Measurements from ENCODE around the gene UROC1. TPM values are rescaled to one million over a fixed set of nuclear protein-coding genes. Genes with fewer than 3 reads are reported as not detected.
A peak's percentile ranks its signal among the peaks of the same experiment; 100 is the strongest.

Gene UROC1
- not detected for total RNA-seq

DNA sequence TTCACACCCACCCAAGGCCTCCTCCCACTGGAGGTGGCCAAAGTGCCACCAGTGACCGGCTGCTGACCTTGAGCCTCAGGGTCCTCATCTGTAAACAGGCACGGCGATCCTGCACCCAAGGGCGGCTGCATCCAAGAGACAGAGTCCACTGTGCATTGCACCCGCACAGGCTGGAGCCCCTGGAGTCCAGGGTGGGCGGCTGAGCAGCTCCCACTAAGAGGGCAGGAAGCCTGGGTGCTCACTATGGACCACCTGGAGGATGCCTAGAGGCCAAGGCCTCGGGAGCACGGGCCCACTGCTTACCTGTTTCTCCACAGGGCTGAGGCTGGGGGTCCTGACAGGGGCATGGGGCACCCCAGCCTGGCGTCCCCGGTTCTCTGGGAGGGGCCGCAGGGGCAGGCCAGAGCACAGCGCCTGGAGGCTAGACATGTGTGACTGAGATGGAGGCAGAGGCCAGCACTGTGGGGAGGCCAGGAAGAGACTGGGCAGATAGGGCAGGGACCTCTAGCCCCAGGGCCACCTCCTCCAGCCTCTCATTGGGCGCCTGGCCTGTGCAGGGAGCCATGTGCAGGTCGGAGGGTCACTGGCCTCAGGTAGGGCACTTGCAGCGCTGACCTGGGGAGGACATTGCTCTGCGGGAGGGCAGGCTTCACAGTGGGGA, at the start of gene UROC1:
Gene UROC1, minus strand, starts transcription at position 483 of the 661 bp plus-strand sequence. Its CDS starts 54 bp downstream, at position 429.
- no peaks in the 10 kb centered on the region for H3K9me3 ChIP-seq
- DNase-seq (ENCODE audit: low spot score) = no peak
- H3K27ac ChIP-seq = no peak within 1 kb of the TSS
- H3K4me3 ChIP-seq = no peak within 1 kb of the TSS
- no peaks in the 10 kb centered on the region for H3K36me3 ChIP-seq
- peaks cover 0 to 7% of the 10 kb centered on the region in 2 donors for H3K4me1 ChIP-seq
- H3K27me3 ChIP-seq = no peaks in the 10 kb centered on the region
- TF ChIP-seq, protein P1, sequence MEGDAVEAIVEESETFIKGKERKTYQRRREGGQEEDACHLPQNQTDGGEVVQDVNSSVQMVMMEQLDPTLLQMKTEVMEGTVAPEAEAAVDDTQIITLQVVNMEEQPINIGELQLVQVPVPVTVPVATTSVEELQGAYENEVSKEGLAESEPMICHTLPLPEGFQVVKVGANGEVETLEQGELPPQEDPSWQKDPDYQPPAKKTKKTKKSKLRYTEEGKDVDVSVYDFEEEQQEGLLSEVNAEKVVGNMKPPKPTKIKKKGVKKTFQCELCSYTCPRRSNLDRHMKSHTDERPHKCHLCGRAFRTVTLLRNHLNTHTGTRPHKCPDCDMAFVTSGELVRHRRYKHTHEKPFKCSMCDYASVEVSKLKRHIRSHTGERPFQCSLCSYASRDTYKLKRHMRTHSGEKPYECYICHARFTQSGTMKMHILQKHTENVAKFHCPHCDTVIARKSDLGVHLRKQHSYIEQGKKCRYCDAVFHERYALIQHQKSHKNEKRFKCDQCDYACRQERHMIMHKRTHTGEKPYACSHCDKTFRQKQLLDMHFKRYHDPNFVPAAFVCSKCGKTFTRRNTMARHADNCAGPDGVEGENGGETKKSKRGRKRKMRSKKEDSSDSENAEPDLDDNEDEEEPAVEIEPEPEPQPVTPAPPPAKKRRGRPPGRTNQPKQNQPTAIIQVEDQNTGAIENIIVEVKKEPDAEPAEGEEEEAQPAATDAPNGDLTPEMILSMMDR (IDR thresholded peaks at IDR 0.05) = no peak

DNA sequence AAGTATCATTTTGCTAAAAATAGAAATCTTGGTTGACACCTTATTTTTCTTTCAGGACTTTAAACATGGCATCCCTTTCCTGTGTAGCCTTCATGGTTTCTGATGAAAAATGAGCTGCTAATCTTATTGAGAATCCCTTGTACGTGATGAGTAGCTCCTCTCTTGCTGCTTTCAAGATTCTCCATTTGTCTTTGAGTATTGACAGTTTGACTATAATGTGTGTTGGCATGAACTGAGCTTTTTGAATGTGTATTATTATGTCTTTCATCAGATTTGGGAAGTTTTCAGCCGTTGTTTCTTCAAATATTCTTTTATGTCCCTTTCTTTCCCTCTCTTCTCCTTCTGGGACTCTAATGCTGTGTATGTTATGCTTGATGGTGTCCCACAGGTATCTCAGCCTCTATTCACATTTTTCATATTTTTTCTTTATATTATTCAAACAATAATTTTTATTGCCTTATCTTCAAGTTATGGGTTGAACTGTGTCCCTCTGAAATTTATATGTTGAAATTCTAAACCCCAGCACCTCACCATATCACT, 45.2 kb upstream of the UROC1 start:
- TF ChIP-seq, protein P1 (IDR thresholded peaks at IDR 0.05) = no peak
- no peak for DNase-seq (ENCODE audit: low spot score)
- H3K36me3 ChIP-seq = no peaks in the 10 kb centered on the region
- no peaks in the 10 kb centered on the region for H3K4me1 ChIP-seq
- no peaks in the 10 kb centered on the region for H3K27me3 ChIP-seq
- no peak overlapping the region for H3K4me3 ChIP-seq
- peaks cover 0 to 14% of the 10 kb centered on the region in 2 donors for H3K9me3 ChIP-seq
- H3K27ac ChIP-seq = no peak overlapping the region

DNA sequence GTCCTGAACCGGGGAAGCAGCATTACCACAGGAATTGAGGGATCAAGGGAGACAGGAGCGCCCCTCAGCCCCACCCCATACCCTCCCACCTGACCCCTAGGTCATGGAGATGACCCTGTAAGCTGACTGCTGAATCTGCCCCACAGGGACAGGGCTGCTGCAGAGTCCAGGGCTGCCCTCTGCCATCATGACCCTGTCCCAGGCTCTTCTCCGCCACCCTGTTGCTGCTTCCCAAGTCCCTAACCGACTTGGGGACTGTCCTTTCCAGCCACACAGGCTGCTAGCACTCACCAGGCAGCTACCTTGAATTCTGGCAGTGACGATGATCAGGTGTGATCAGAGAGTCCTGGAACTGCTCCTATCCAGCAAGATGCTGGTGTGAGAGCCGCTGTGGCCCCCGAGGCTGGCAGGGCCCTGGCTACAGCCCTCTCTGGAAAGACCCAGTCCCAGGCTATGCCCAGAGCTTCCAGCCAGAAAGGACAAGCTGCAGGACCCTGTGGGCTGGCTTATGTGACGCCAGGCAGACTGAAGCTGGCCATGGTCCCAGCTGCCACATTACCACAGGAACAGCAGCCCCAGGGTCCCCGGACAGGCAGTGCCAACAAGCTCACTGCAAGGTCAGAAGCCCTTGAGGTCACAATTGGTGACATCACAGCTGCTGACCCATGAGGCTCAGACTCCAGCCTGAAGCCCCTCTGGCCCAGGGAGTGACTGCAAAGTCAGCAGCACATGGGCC, 40.9 kb upstream of the UROC1 start, which contains the start of gene C3orf22:
Gene C3orf22, minus strand, starts transcription at position 597 of the 736 bp plus-strand sequence. CDS start 5,542 bp downstream, outside the sequence.
- H3K36me3 ChIP-seq = no peaks in the 10 kb centered on the region
- peak; percentile 52 for DNase-seq (ENCODE audit: low spot score)
- peaks cover 0 to 14% of the 10 kb centered on the region in 2 donors for H3K9me3 ChIP-seq
- H3K4me3 ChIP-seq = no peak within 1 kb of the TSS
- no peaks in the 10 kb centered on the region for H3K27me3 ChIP-seq
- no peaks in the 10 kb centered on the region for H3K4me1 ChIP-seq
- no peak within 1 kb of the TSS for H3K27ac ChIP-seq
- TF ChIP-seq, protein P1 (IDR thresholded peaks at IDR 0.05) = no peak

DNA sequence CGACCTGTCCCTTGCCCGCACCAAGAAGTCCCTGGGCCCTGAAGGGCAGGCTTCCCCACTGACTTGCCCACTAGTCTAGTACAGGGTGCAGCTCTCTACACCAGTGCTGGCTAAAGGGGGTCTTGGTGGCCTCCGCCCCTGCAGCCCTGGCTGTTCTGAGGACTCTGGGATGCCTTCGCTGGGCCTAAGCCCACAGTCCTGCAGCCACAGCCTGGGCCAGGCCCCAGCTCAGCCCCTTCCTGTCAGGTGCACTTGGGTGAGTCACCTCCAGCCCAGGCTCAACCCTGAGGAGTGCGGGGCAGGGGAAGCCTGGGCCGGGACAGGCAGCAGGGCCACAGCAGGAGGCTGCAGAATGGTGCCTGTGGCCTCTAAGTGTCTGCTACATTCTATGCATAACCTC, 40.2 kb upstream of the UROC1 start:
- peaks cover 0 to 9% of the 10 kb centered on the region in 2 donors for H3K9me3 ChIP-seq
- TF ChIP-seq, protein P1 (IDR thresholded peaks at IDR 0.05) = no peak
- no peaks in the 10 kb centered on the region for H3K27me3 ChIP-seq
- no peaks in the 10 kb centered on the region for H3K4me1 ChIP-seq
- H3K36me3 ChIP-seq = no peaks in the 10 kb centered on the region
- no peak overlapping the region for H3K27ac ChIP-seq
- no peak for DNase-seq (ENCODE audit: low spot score)
- no peak overlapping the region for H3K4me3 ChIP-seq

DNA sequence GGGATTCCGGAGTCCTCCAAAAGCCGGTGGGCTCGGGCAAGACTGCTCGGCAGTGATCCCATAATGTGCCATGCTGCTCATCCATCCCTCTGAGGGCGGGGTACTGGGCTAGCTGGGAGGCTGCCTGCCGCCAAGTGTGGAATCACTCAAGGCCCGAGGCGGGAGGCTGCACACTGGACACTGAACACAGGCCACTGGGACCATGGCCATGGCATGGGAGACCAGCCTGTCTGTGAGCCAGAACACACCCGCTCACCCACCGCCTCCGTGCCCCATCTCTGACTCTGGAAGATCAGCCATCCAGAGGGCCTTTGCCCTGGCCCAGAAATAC, 39.8 kb upstream of the UROC1 start:
- peaks cover 0 to 5% of the 10 kb centered on the region in 2 donors for H3K9me3 ChIP-seq
- DNase-seq (ENCODE audit: low spot score) = peak; percentile 48
- TF ChIP-seq, protein P1 (IDR thresholded peaks at IDR 0.05) = no peak

More for the DNA sequence above, 39.8 kb upstream of the UROC1 start:
- H3K4me1 ChIP-seq = no peaks in the 10 kb centered on the region
- no peak overlapping the region for H3K27ac ChIP-seq
- no peaks in the 10 kb centered on the region for H3K36me3 ChIP-seq
- no peak overlapping the region for H3K4me3 ChIP-seq
- H3K27me3 ChIP-seq = no peaks in the 10 kb centered on the region

Data from right atrium auricular region (tissue), 2 donors.